Measurements from ENCODE around the gene ARID3B. TPM values are rescaled to one million over a fixed set of nuclear protein-coding genes. Genes with fewer than 3 reads are reported as not detected.
A peak's percentile ranks its signal among the peaks of the same experiment; 100 is the strongest.

ARID3B gene
- total and polyA plus RNA-seq, 2 of the 13 experiments (the other 11 are each of a cell fraction or from before 2014, with no cell fraction given): 5.3 to 12.8 TPM

- peak; percentile 75; the same call in 1 of the 2 replicates for TF ChIP-seq ZBTB4 (CRISPR knock-in tag; IDR thresholded peaks at IDR 0.05; ENCODE audit: borderline replicate concordance)
- TF ChIP-seq ZNF644 (CRISPR knock-in tag; IDR thresholded peaks at IDR 0.05; ENCODE audit: low read depth): peak; percentile 82
- TF ChIP-seq DMTF1 (CRISPR knock-in tag; IDR thresholded peaks at IDR 0.05): no peak
- TF ChIP-seq FOSL2 (CRISPR knock-in tag; IDR thresholded peaks at IDR 0.05): 0 out of 2 replicates have a peak, but pooled peaks have one; percentile 48
- TF ChIP-seq PHF21A (CRISPR knock-in tag; IDR thresholded peaks at IDR 0.05): peak; percentile 32; the same call in 1 of the 2 replicates
- 0 out of 2 replicates have a peak, but pooled peaks have one; percentile 14 for TF ChIP-seq TARDBP (CRISPR knock-in tag; IDR thresholded peaks at IDR 0.05)
- peak; percentile 30; the same call in 1 of the 2 replicates for TF ChIP-seq HDAC2 (CRISPR knock-in tag; IDR thresholded peaks at IDR 0.05)
- peak; percentile 72; the same call in 1 of the 2 replicates for TF ChIP-seq CEBPB (IDR thresholded peaks at IDR 0.05; ENCODE audit: borderline replicate concordance, low read depth, low read length)
- peak; percentile 4 for TF ChIP-seq TEAD3 (CRISPR knock-in tag; optimal IDR thresholded peaks at IDR 0.05; ENCODE audit: borderline replicate concordance)
- TF ChIP-seq IRF9 (CRISPR knock-in tag; IDR thresholded peaks at IDR 0.05; ENCODE audit: borderline replicate concordance): no peak
- TF ChIP-seq IRF2 (CRISPR knock-in tag; IDR thresholded peaks at IDR 0.05): 0 out of 2 replicates have a peak, but pooled peaks have one; percentile 27
- TF ChIP-seq CEBPG (CRISPR knock-in tag; IDR thresholded peaks at IDR 0.05): peak; percentile 88
- TF ChIP-seq ZNF232 (CRISPR knock-in tag; IDR thresholded peaks at IDR 0.05; ENCODE audit: borderline replicate concordance): no peak
- TF ChIP-seq, protein P1, sequence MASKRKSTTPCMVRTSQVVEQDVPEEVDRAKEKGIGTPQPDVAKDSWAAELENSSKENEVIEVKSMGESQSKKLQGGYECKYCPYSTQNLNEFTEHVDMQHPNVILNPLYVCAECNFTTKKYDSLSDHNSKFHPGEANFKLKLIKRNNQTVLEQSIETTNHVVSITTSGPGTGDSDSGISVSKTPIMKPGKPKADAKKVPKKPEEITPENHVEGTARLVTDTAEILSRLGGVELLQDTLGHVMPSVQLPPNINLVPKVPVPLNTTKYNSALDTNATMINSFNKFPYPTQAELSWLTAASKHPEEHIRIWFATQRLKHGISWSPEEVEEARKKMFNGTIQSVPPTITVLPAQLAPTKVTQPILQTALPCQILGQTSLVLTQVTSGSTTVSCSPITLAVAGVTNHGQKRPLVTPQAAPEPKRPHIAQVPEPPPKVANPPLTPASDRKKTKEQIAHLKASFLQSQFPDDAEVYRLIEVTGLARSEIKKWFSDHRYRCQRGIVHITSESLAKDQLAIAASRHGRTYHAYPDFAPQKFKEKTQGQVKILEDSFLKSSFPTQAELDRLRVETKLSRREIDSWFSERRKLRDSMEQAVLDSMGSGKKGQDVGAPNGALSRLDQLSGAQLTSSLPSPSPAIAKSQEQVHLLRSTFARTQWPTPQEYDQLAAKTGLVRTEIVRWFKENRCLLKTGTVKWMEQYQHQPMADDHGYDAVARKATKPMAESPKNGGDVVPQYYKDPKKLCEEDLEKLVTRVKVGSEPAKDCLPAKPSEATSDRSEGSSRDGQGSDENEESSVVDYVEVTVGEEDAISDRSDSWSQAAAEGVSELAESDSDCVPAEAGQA (IDR thresholded peaks at IDR 0.05; ENCODE audit: low read depth): no peak
- TF ChIP-seq, protein P1 (CRISPR knock-in tag; IDR thresholded peaks at IDR 0.05; ENCODE audit: borderline replicate concordance): no peak
- TF ChIP-seq SALL2 (CRISPR knock-in tag; IDR thresholded peaks at IDR 0.05): no peak
- peak; percentile 17; the same call in 1 of the 2 replicates for TF ChIP-seq HOXA3 (CRISPR knock-in tag; IDR thresholded peaks at IDR 0.05)
- no peak for TF ChIP-seq ETV6 (CRISPR knock-in tag; conservative IDR thresholded peaks at IDR 0.05)
- 0 out of 2 replicates have a peak, but pooled peaks have one; percentile 12 for TF ChIP-seq HMG20B (CRISPR knock-in tag; conservative IDR thresholded peaks at IDR 0.05)
Measured at GRCh38 chr15:74631408-74631807, 90.4 kb downstream of the ARID3B start (continued).

Measured in HepG2 (cell line).